DMS153 treated with DMSO at 0.1 percent for 48 hours (cell line): ENCODE results near the gene RNF39.
"Not testable (repeated sequence)": the region's sequence is repeated elsewhere in the genome, so short reads cannot be mapped to it uniquely, and the experiment has no call there.

Source experiments
- DNase-seq: peaks from one replicate; lab custom pipeline; 2025; ENCODE audit not compliant: unreplicated experiment; lab: John Stamatoyannopoulos, UW

RNF39 gene

GRCh38 chr6:30075094-30075789 is at the start of gene RNF39:
RNF39 (minus strand) TSS chr6:30075769; CDS start chr6:30075585, 184 bp downstream.
- DNase-seq: no peak

DNA sequence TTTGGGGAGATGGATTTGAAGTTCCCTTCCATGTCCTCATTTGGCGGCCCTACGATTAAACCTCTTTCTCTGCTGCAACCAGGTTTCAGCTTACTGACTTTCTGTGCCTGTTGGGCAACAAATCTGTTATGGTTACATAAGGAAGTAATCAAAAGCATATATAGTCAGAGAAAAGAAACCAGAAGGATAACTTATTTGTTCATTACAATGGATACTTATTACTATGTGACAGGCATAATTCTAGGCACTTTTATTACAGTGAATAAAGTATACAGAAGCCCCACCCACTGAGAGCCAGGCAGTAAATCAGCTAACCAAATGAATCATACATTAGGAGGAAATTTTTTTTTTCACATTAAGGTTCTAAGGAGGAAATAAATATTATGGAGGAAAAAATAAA is 46.9 kb upstream of the RNF39 start:
- DNase-seq: no peak

GRCh38 chr6:30121446-30122366 is 46.1 kb upstream of the RNF39 start:
- DNase-seq: no peak

GRCh38 chr6:30118691-30119090 is 43.1 kb upstream of the RNF39 start:
- DNase-seq: not testable (repeated sequence)

GRCh38 chr6:30116724-30117123 is 41.2 kb upstream of the RNF39 start:
- no peak for DNase-seq

DNA sequence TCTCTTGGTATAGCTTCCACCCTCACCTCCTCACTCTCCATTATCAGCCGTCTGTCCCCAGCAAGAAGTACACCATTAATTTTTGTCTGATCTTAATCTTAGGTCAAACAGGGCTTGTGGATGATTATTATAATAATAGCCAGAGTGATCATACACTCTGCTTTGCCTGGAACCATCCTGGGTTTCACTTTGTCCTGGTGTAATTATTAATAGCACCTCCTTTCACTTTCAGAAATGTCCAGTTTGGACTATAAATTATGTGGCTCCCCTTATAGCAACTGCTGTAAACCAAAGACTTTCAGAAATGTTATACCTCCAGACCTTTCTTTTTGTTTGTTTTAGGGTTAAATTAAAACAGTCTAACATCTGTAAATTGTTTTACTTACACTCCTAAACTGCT is 38.3 kb upstream of the RNF39 start:
- DNase-seq: no peak

- no peak for DNase-seq
Measured at GRCh38 chr6:30113003-30113759, 37.6 kb upstream of the RNF39 start, which contains the start of gene TRIM31. TRIM31 (minus strand) TSS chr6:30113090; CDS start chr6:30112805, 285 bp downstream.

DNA sequence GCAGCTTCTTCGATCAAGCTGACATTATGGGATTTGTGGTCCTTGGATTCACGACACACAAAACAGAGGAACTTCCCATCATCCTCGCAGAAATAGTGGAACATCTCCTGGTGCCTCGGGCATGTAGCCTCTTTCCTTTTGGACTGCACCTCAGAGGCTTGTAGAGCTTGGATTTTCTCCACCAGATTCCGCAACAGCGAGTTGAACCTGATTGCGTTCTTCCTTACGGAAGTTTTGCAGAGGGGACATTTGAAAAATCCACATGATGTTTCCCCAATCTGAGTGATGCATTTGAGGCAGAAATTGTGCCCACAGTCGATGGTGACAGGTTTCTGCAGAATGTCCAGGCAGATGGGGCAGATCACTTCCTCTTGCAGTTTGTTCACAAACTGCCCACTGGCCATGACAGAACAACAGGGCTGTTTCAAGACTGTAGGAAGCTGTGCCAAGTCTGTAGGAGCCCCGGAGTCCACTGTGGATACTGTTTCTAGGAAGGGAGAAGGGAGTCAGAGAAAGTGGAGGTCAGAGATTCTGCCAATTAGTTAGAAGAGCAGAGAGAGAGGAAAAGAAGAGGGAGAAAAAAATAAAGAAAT is 36.9 kb upstream of the RNF39 start:
- no peak for DNase-seq

DNA sequence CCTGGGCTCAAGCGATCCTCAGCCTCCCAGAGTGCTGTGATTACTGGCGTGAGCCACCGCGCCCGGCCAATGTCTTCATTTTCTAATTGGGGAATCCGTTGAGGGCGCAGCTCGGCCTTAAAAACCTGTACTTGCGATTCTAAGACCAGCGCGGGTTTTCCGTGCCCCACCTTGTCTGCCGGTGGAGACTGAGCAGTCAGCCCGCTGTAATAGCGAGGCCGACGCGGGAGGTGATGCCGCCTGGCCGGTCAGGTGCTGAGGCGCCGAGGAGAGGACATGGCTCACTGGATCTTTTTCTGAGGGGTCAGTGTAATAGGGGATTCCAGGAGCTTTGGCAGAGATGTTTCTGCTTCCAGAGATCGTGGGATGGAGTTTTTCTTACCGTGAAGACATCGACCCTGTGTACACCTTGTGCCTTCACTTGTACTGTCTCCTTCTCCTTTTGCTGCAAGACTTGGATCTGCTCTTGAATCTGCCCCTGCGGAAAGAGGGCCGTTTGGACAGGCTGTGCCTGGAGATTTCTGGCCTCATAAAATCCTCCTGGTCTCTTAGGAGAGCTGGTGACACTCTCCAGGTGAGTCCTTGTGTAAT is 35.8 kb upstream of the RNF39 start:
- DNase-seq: no peak

GRCh38 chr6:30104661-30105060 is 29.1 kb upstream of the RNF39 start:
- no peak for DNase-seq

DNA sequence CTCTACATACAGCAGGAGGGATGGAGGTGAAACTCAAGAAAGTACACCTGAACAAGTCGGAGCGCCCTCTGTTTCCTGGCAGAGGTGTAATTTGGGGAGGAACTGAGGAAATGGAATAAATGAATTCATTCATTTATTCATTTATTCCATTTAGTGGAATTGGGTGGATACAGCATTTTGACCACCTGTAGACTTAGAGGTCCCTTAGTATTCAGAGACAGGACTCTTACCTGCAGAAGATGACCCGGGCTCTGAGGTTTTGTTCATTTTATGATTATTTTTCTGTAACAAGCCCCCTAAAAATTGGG is 28.3 kb upstream of the RNF39 start:
- DNase-seq: no peak

GRCh38 chr6:30102970-30103871 is 27.7 kb upstream of the RNF39 start:
- DNase-seq: peak; percentile 77

DNA sequence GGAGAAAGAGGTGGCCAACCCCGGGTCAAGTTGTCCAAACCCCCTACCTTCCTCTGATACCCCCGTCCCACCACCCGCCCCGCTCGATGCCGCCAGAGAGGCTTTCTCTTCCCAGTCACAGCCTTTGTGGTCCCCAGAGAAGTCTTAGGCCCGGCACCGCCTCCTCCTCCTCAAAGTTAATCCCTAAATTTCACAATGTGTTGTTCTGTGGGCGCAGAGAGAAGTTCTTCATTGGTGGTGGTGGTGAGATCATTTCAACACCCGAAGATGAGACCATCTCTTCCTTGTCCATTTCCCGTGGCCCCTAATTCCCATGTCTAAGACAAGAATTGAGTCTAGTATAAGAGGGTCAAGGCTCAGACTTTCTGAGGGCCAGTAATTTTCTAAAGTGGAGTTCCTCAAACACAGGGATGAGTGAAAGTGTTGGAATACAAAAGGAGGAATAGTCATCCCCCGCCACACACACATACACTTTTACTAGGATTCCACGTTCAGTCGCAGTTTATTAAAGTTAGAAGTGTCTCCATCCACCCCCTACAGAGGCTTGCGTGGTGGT is 26.9 kb upstream of the RNF39 start:
- DNase-seq: no peak

- peak; percentile 40 for DNase-seq
Measured at GRCh38 chr6:30101444-30102413, 26.2 kb upstream of the RNF39 start.

GRCh38 chr6:30100585-30101443 is 25.2 kb upstream of the RNF39 start:
- no peak for DNase-seq

- DNase-seq: no peak
Measured at GRCh38 chr6:30100154-30100553, 24.6 kb upstream of the RNF39 start.
